Activated effector memory CD4-positive, alpha-beta T cell treated with Interleukin-2 at 50 U/mL for 16 hours (primary cell): ENCODE results near the gene CNDP2.
"Not testable (repeated sequence)": the region's sequence is repeated elsewhere in the genome, so short reads cannot be mapped to it uniquely, and the experiment has no call there.

Source experiments
- DNase-seq: peaks from one replicate; pipeline ENCODE4 v3.0.0-alpha.2; 2020

CNDP2 gene

GRCh38 chr18:74473976-74474640, 22.1 kb upstream of the CNDP2 start:
- no peak for DNase-seq

GRCh38 chr18:74476140-74476539, 20.0 kb upstream of the CNDP2 start:
- DNase-seq: no peak

- DNase-seq: no peak
Measured at GRCh38 chr18:74477771-74478170, 18.4 kb upstream of the CNDP2 start.

- no peak for DNase-seq
Measured at GRCh38 chr18:74478316-74478715, 17.8 kb upstream of the CNDP2 start.

- no peak for DNase-seq
Measured at GRCh38 chr18:74478880-74479279, 17.3 kb upstream of the CNDP2 start.

GRCh38 chr18:74479486-74480148, 16.5 kb upstream of the CNDP2 start:
- DNase-seq: no peak

GRCh38 chr18:74480149-74480651, 16.0 kb upstream of the CNDP2 start:
- DNase-seq: no peak

- DNase-seq: no peak
Measured at GRCh38 chr18:74482697-74483096, 13.5 kb upstream of the CNDP2 start.

- DNase-seq: no peak
Measured at GRCh38 chr18:74486119-74486849, 9.9 kb upstream of the CNDP2 start.

GRCh38 chr18:74488354-74488753, 7.8 kb upstream of the CNDP2 start:
- no peak for DNase-seq

- no peak for DNase-seq
Measured at GRCh38 chr18:74488864-74489263, 7.3 kb upstream of the CNDP2 start.

- DNase-seq: no peak
Measured at GRCh38 chr18:74489676-74490075, 6.5 kb upstream of the CNDP2 start.

- DNase-seq: no peak
Measured at GRCh38 chr18:74492259-74492658, 3.9 kb upstream of the CNDP2 start.

- DNase-seq: peak; percentile 48
Measured at GRCh38 chr18:74493689-74494088, 2.5 kb upstream of the CNDP2 start.

- no peak for DNase-seq
Measured at GRCh38 chr18:74494514-74494913, 1.6 kb upstream of the CNDP2 start.

- DNase-seq: no peak
Measured at GRCh38 chr18:74496508-74497323, 553 bp downstream of the CNDP2 start.

- no peak for DNase-seq
Measured at GRCh38 chr18:74497324-74497676, 1.1 kb downstream of the CNDP2 start.

GRCh38 chr18:74497778-74498177, 1.6 kb downstream of the CNDP2 start:
- DNase-seq: no peak

- DNase-seq: peak; percentile 68
Measured at GRCh38 chr18:74498712-74499627, 2.8 kb downstream of the CNDP2 start.

GRCh38 chr18:74499633-74500032, 3.5 kb downstream of the CNDP2 start:
- DNase-seq: peak; percentile 29

GRCh38 chr18:74500372-74500771, 4.2 kb downstream of the CNDP2 start:
- no peak for DNase-seq

GRCh38 chr18:74500774-74501173, 4.6 kb downstream of the CNDP2 start:
- not testable (repeated sequence) for DNase-seq
